Fibroblast of lung (primary cell): ENCODE measurements around the gene PCYT1A. TPM values are rescaled to one million over a fixed set of nuclear protein-coding genes. Genes with fewer than 3 reads are reported as not detected.

Experiments
- DNase-seq, 2 donors: peaks; one replicate each; pipeline versions ENCODE4 v3.0.0 to v3.0.0-alpha.2; 2010; ENCODE audit warnings: low read depth in 2 of 2
- H2AFZ ChIP-seq: 2 replicates; pipeline ENCODE4 v1.5.1; 2012; ENCODE audit warnings: low read length, control low read depth, inconsistent platforms
- H3K27ac ChIP-seq: 2 replicates; pipeline ENCODE4 v1.5.1; 2011; ENCODE audit warnings: low read length, control low read depth; ENCODE audit not compliant: insufficient read depth
- H3K27me3 ChIP-seq: 2 replicates; pipeline ENCODE4 v1.5.1; 2011; ENCODE audit warnings: mild to moderate bottlenecking, low read length; ENCODE audit not compliant: control insufficient read depth, insufficient read depth
- H3K36me3 ChIP-seq: 2 replicates; pipeline ENCODE4 v1.5.1; 2011; ENCODE audit warnings: low read length; ENCODE audit not compliant: control insufficient read depth, insufficient read depth
- H3K4me1 ChIP-seq: 2 replicates; pipeline ENCODE4 v1.5.1; 2011; ENCODE audit warnings: low read length; ENCODE audit not compliant: control insufficient read depth, insufficient read depth; ENCODE audit errors: extremely low read depth
- H3K4me2 ChIP-seq: 2 replicates; pipeline ENCODE4 v1.5.1; 2011; ENCODE audit warnings: low read length, control low read depth; ENCODE audit not compliant: insufficient read depth; ENCODE audit errors: extremely low read depth
- H3K4me3 ChIP-seq, 4 experiments: fragments of 200-600 bp in 1 of 4; sonication (generic) in 1 of 4; replicated peaks in 1 of 4; 2 replicates each; pipeline ENCODE4 v1.5.1; 2011 to 2016; ENCODE audit warnings: low read length in 4 of 4, low read depth in 3 of 4, mild to moderate bottlenecking in 3 of 4, control low read depth in 2 of 4, inconsistent platforms in 1 of 4, mixed read lengths in 1 of 4; ENCODE audit not compliant: insufficient read depth in 1 of 4; ENCODE audit errors: control extremely low read depth in 1 of 4
- H3K79me2 ChIP-seq: 2 replicates; pipeline ENCODE4 v1.5.1; 2012; ENCODE audit warnings: mild to moderate bottlenecking, low read length, inconsistent platforms; ENCODE audit not compliant: control insufficient read depth, insufficient read depth
- H3K9ac ChIP-seq: 2 replicates; pipeline ENCODE4 v1.5.1; 2011; ENCODE audit warnings: mild to moderate bottlenecking, low read length, control low read depth; ENCODE audit not compliant: insufficient read depth
- H3K9me3 ChIP-seq: 2 replicates; pipeline ENCODE4 v1.5.1; 2012; ENCODE audit warnings: low read depth, low read length; ENCODE audit not compliant: control insufficient read depth, insufficient read depth
- H4K20me1 ChIP-seq: 2 replicates; pipeline ENCODE4 v1.5.1; 2011; ENCODE audit warnings: low read length; ENCODE audit not compliant: control insufficient read depth, insufficient read depth; ENCODE audit errors: extremely low read depth
- CTCF ChIP-seq, 2 donors: IDR thresholded peaks in 1 of 2; conservative IDR thresholded peaks in 1 of 2; 1 replicate in 1 of 2; 2 replicates in 1 of 2; pipeline ENCODE4 v1.5.1; 2011 to 2012; ENCODE audit warnings: low read length in 2 of 2, control low read depth in 1 of 2, inconsistent platforms in 1 of 2, low read depth in 1 of 2, mild to moderate bottlenecking in 1 of 2
- EZH2 ChIP-seq: IDR thresholded peaks from 2 replicates; pipeline ENCODE4 v1.5.1; 2012; ENCODE audit warnings: low read length, control low read depth, mild to moderate bottlenecking; ENCODE audit errors: missing control alignments
- polyA plus RNA-seq, 2 donors: library from polyadenylated mRNA; depleted of rRNA in 1 of 2; stranded (reverse) in 1 of 2; unstranded in 1 of 2; fragments of >200 nt; gene quantifications; 2 replicates each; pipeline ENCODE4 v1.2.1, GENCODE V29; 2011 to 2012; ENCODE audit warnings: missing spikeins in 1 of 2
- total RNA-seq: library from RNA; depleted of rRNA; stranded (reverse); fragments of >200 nt; gene quantifications from 2 replicates; pipeline ENCODE4 v1.2.1, GENCODE V29; 2014

The PCYT1A gene
- total and polyA plus RNA-seq, 2 donors (not counting 1 experiment from before 2014, with no cell fraction given): 68.9 to 73.8 TPM

- Histone ChIP-seq H3K27me3 (no peaks in the 10 kb centered on the region), H3K9me3 (no peaks in the 10 kb centered on the region), H3K4me3 (peak overlapping the region; percentile 92 to 100 (median 98)), H2AFZ (peak overlapping the region; percentile 99), H3K4me1 (peaks cover 6% of the 10 kb centered on the region), H3K9ac (peak overlapping the region; percentile 89), H3K79me2 (peaks cover 48% of the 10 kb centered on the region), H4K20me1 (peaks cover 1% of the 10 kb centered on the region), H3K36me3 (no peaks in the 10 kb centered on the region), H3K27ac (peak overlapping the region; percentile 96), H3K4me2 (peak overlapping the region; percentile 59)
- DNase-seq: peak; percentile 29 to 30
- TF ChIP-seq EZH2 (no peak), CTCF (conservative IDR thresholded peaks at IDR 0.05 in 1 of 2, IDR thresholded peaks at IDR 0.05 in 1 of 2; ENCODE audit: low read depth in 1 of 2, low read length in 2 of 2) (no peak)
Observed at GRCh38 chr3:196287090-196287439, 461 bp downstream of the PCYT1A start.

GRCh38 chr3:196284396-196284795, 3.1 kb downstream of the PCYT1A start:
- TF ChIP-seq CTCF (conservative IDR thresholded peaks at IDR 0.05 in 1 of 2, IDR thresholded peaks at IDR 0.05 in 1 of 2; ENCODE audit: low read depth in 1 of 2, low read length in 2 of 2) (no peak), EZH2 (no peak)
- Histone ChIP-seq H3K4me2 (no peak overlapping the region), H3K4me3 (no peak overlapping the region), H2AFZ (no peak overlapping the region), H3K4me1 (peaks cover 7% of the 10 kb centered on the region), H3K9ac (no peak overlapping the region), H3K9me3 (no peaks in the 10 kb centered on the region), H3K79me2 (peaks cover 69% of the 10 kb centered on the region), H3K36me3 (no peaks in the 10 kb centered on the region), H3K27ac (no peak overlapping the region), H3K27me3 (no peaks in the 10 kb centered on the region), H4K20me1 (peaks cover 1% of the 10 kb centered on the region)
- peak; percentile 6 to 11 for DNase-seq

- peaks cover 9% of the 10 kb centered on the region for H3K4me1 ChIP-seq
- H3K36me3 ChIP-seq: no peaks in the 10 kb centered on the region
- peaks cover 1% of the 10 kb centered on the region for H4K20me1 ChIP-seq
- H3K79me2 ChIP-seq: peaks cover 76% of the 10 kb centered on the region
- no peak overlapping the region for H2AFZ ChIP-seq
- H3K4me2 ChIP-seq: no peak overlapping the region
- no peak for TF ChIP-seq CTCF (conservative IDR thresholded peaks at IDR 0.05 in 1 of 2, IDR thresholded peaks at IDR 0.05 in 1 of 2; ENCODE audit: low read depth in 1 of 2, low read length in 2 of 2)
- TF ChIP-seq EZH2: no peak
- H3K9ac ChIP-seq: no peak overlapping the region
- H3K27me3 ChIP-seq: no peaks in the 10 kb centered on the region
- H3K4me3 ChIP-seq: no peak overlapping the region
- no peak overlapping the region for H3K27ac ChIP-seq
- DNase-seq: no peak
- H3K9me3 ChIP-seq: no peaks in the 10 kb centered on the region
Observed at GRCh38 chr3:196281962-196282361, 5.6 kb downstream of the PCYT1A start.
